MM.1S (cell line): Measurements from ENCODE around the gene PPP2R5E.

Experiments
- DNase-seq: peaks from one replicate; pipeline ENCODE4 v3.0.0-alpha.2; 2015
- H2AFZ ChIP-seq: fragments of 300-600 bp; sonication (generic); 2 replicates; pipeline ENCODE4 v1.6.0; 2016; ENCODE audit warnings: antibody characterized with exemption, low read length
- H3F3A ChIP-seq: fragments of 300-600 bp; sonication (generic); 2 replicates; pipeline ENCODE4 v1.6.1; 2016; ENCODE audit warnings: mild to moderate bottlenecking, antibody characterized with exemption, low read length, moderate library complexity, mixed read lengths; ENCODE audit not compliant: insufficient read depth
- H3K27ac ChIP-seq: fragments of 300-600 bp; sonication (generic); 2 replicates; pipeline ENCODE4 v1.5.1; 2016; ENCODE audit warnings: mild to moderate bottlenecking, low read length
- H3K27me3 ChIP-seq: fragments of 300-600 bp; sonication (generic); replicated peaks from 2 replicates; pipeline ENCODE4 v1.6.0; 2016; ENCODE audit warnings: low read length; ENCODE audit not compliant: insufficient read depth
- H3K36me3 ChIP-seq: fragments of 300-600 bp; sonication (generic); replicated peaks from 2 replicates; pipeline ENCODE4 v1.6.1; 2016; ENCODE audit warnings: mild to moderate bottlenecking, low read length, mixed read lengths; ENCODE audit not compliant: insufficient read depth
- H3K4me1 ChIP-seq: fragments of 300-600 bp; sonication (generic); 2 replicates; pipeline ENCODE4 v1.6.1; 2016; ENCODE audit warnings: low read length, mixed read lengths
- H3K4me2 ChIP-seq: fragments of 300-600 bp; sonication (generic); 2 replicates; pipeline ENCODE4 v1.6.0; 2016; ENCODE audit warnings: low read depth, low read length
- H3K4me3 ChIP-seq: fragments of 300-600 bp; sonication (generic); 2 replicates; pipeline ENCODE4 v1.5.1; 2016; ENCODE audit warnings: low read length, mixed read lengths
- H3K79me2 ChIP-seq: fragments of 300-600 bp; sonication (generic); 2 replicates; pipeline ENCODE4 v1.6.1; 2016; ENCODE audit warnings: mixed run types, low read length, mixed read lengths
- H3K9ac ChIP-seq: fragments of 300-600 bp; sonication (generic); 2 replicates; pipeline ENCODE4 v1.6.1; 2016; ENCODE audit warnings: low read length, mixed read lengths
- H3K9me2 ChIP-seq: fragments of 300-600 bp; sonication (generic); replicated peaks from 2 replicates; pipeline ENCODE4 v1.6.1; 2016; ENCODE audit warnings: mild to moderate bottlenecking, low read length, mixed read lengths; ENCODE audit not compliant: insufficient read depth
- H3K9me3 ChIP-seq: fragments of 300-600 bp; sonication (generic); replicated peaks from 2 replicates; pipeline ENCODE4 v1.6.1; 2016; ENCODE audit warnings: mild to moderate bottlenecking, low read length, mixed read lengths; ENCODE audit not compliant: insufficient read depth
- H4K20me1 ChIP-seq: fragments of 300-600 bp; sonication (generic); 2 replicates; pipeline ENCODE4 v1.6.1; 2016; ENCODE audit warnings: mild to moderate bottlenecking, low read length, moderate library complexity, mixed read lengths; ENCODE audit not compliant: insufficient read depth
- EZH2 ChIP-seq: fragments of 300-600 bp; sonication (generic); optimal IDR thresholded peaks from 2 replicates; pipeline ENCODE3; 2017; ENCODE audit warnings: low read depth, mild to moderate bottlenecking, antibody characterized with exemption, low read length, mixed read lengths
- EZH2phosphoT487 ChIP-seq: fragments of 300-600 bp; sonication (generic); IDR thresholded peaks from 2 replicates; pipeline ENCODE4 v1.6.1; 2018; ENCODE audit warnings: antibody characterized with exemption, low read length
- TF ChIP-seq, protein P1 (sequence below): fragments of 300-600 bp; sonication (generic); IDR thresholded peaks from 2 replicates; pipeline ENCODE4 v1.5.1; 2016; ENCODE audit warnings: antibody characterized with exemption, low read length, mixed read lengths

PPP2R5E gene

DNA sequence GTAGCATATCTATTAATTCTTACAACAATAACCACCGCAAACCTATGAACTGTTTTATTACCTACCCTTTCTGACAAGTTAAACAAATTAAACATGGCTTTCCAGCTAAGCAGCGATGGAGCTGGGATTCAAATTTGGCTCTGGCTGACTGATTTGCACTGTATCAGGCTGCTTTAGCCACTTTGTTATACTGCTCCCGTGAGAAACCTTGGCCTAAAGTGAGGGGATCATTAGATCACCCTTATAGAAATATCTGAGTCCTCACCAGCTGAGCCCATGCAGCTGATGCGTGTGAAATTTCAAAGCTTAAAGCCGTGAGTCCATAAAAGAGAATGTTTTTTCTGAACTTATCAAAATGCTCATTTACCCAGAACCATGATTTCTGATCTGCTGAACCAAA is 216.3 kb downstream of the PPP2R5E start:
- Histone ChIP-seq H4K20me1 (no peaks in the 10 kb centered on the region), H3K4me2 (no peak overlapping the region), H3K9ac (no peak overlapping the region), H3K9me2 (no peaks in the 10 kb centered on the region), H3K4me1 (no peaks in the 10 kb centered on the region), H3K27ac (no peak overlapping the region), H3K9me3 (no peaks in the 10 kb centered on the region), H2AFZ (no peak overlapping the region), H3F3A (no peaks in the 10 kb centered on the region), H3K36me3 (no peaks in the 10 kb centered on the region), H3K27me3 (no peaks in the 10 kb centered on the region), H3K79me2 (no peaks in the 10 kb centered on the region), H3K4me3 (no peak overlapping the region)
- TF ChIP-seq EZH2 (no peak), EZH2phosphoT487 (no peak)
- TF ChIP-seq, protein P1, sequence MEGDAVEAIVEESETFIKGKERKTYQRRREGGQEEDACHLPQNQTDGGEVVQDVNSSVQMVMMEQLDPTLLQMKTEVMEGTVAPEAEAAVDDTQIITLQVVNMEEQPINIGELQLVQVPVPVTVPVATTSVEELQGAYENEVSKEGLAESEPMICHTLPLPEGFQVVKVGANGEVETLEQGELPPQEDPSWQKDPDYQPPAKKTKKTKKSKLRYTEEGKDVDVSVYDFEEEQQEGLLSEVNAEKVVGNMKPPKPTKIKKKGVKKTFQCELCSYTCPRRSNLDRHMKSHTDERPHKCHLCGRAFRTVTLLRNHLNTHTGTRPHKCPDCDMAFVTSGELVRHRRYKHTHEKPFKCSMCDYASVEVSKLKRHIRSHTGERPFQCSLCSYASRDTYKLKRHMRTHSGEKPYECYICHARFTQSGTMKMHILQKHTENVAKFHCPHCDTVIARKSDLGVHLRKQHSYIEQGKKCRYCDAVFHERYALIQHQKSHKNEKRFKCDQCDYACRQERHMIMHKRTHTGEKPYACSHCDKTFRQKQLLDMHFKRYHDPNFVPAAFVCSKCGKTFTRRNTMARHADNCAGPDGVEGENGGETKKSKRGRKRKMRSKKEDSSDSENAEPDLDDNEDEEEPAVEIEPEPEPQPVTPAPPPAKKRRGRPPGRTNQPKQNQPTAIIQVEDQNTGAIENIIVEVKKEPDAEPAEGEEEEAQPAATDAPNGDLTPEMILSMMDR = no peak
- no peak for DNase-seq

DNA sequence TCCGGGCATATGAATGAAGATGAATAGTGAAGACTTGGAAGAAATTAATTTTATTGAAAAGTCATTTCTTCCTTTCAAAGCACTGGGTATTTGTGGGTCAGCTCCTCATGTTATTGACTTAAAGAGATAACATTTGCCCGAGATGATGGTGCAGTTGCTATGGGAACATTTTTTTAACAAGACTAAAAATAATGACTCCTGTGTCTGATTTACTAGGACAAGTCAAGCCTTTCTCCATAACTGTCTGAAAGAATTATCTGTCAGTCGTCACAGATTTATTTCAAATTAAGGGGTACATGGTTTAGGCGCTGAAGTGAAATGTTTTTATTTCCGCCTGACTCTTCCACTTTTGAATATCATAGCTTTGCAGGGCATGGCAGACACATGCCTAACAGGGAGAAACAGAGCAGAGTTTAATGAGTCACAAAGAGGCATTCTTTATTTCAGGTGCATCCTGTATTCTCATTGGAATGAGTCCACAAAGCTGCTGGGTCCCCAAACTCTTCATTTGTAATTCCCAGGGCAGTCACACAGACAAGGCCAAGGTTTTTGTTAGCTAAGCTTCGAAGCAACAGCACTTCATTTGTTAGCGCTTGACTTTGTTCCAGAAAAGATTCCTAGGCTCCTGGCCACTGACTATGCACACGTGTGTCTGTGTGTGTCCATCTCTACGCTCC is 220.1 kb downstream of the PPP2R5E start:
- Histone ChIP-seq H3K9me3 (no peaks in the 10 kb centered on the region), H3K36me3 (no peaks in the 10 kb centered on the region), H3K9me2 (no peaks in the 10 kb centered on the region), H3F3A (no peaks in the 10 kb centered on the region), H3K4me2 (no peak overlapping the region), H3K9ac (no peak overlapping the region), H2AFZ (no peak overlapping the region), H3K4me1 (no peaks in the 10 kb centered on the region), H3K27me3 (no peaks in the 10 kb centered on the region), H4K20me1 (no peaks in the 10 kb centered on the region), H3K79me2 (no peaks in the 10 kb centered on the region), H3K27ac (no peak overlapping the region), H3K4me3 (no peak overlapping the region)
- TF ChIP-seq EZH2 = no peak
- no peak for DNase-seq

- Histone ChIP-seq H3K4me2 (no peak overlapping the region), H3K4me3 (no peak overlapping the region), H3K4me1 (no peaks in the 10 kb centered on the region), H3K9me2 (no peaks in the 10 kb centered on the region), H3K9me3 (no peaks in the 10 kb centered on the region), H3K9ac (no peak overlapping the region), H3K27ac (no peak overlapping the region), H3K36me3 (no peaks in the 10 kb centered on the region), H2AFZ (no peak overlapping the region), H3K79me2 (no peaks in the 10 kb centered on the region), H4K20me1 (no peaks in the 10 kb centered on the region), H3F3A (no peaks in the 10 kb centered on the region), H3K27me3 (no peaks in the 10 kb centered on the region)
- no peak for DNase-seq
- TF ChIP-seq EZH2 (no peak), EZH2phosphoT487 (no peak)
- TF ChIP-seq, protein P1 = no peak
Measured at GRCh38 chr14:63322472-63322871, 220.7 kb downstream of the PPP2R5E start.
